Neural progenitor cell (in vitro differentiated cells): Measurements from ENCODE around the gene NPW. TPM values are rescaled to one million over a fixed set of nuclear protein-coding genes. Genes with fewer than 3 reads are reported as not detected.
A peak's percentile ranks its signal among the peaks of the same experiment; 100 is the strongest.

Experiments used
- DNase-seq: peaks from one replicate; pipeline ENCODE4 v3.0.0-alpha.2; 2016; ENCODE audit warnings: low spot score
- H2AFZ ChIP-seq: fragments of 200-600 bp; sonication (generic); replicated peaks from 2 replicates; pipeline ENCODE4 v1.6.1; 2016; ENCODE audit warnings: antibody characterized with exemption
- H3F3A ChIP-seq: fragments of 200-600 bp; sonication (generic); 2 replicates; pipeline ENCODE4 v1.6.1; 2016; ENCODE audit warnings: antibody characterized with exemption, low read depth
- H3K27ac ChIP-seq: fragments of 200-600 bp; sonication (generic); 2 replicates; pipeline ENCODE4 v1.5.1; 2016; ENCODE audit warnings: mild to moderate bottlenecking
- H3K27me3 ChIP-seq: fragments of 200-600 bp; sonication (generic); 2 replicates; pipeline ENCODE4 v1.6.1; 2016; ENCODE audit warnings: mild to moderate bottlenecking, moderate library complexity
- H3K36me3 ChIP-seq: fragments of 200-600 bp; sonication (generic); 2 replicates; pipeline ENCODE4 v1.5.1; 2016
- H3K4me1 ChIP-seq: fragments of 200-600 bp; sonication (generic); 2 replicates; pipeline ENCODE4 v1.6.1; 2016; ENCODE audit warnings: mixed run types
- H3K4me2 ChIP-seq: fragments of 200-600 bp; sonication (generic); 2 replicates; pipeline ENCODE4 v1.6.1; 2016
- H3K4me3 ChIP-seq: fragments of 200-600 bp; sonication (generic); 2 replicates; pipeline ENCODE4 v1.5.1; 2016
- H3K79me2 ChIP-seq: fragments of 200-600 bp; sonication (generic); 2 replicates; pipeline ENCODE4 v1.6.1; 2016; ENCODE audit warnings: low read depth
- H3K9ac ChIP-seq: fragments of 200-600 bp; sonication (generic); 2 replicates; pipeline ENCODE4 v1.6.1; 2016
- H3K9me3 ChIP-seq: fragments of 200-600 bp; sonication (generic); 2 replicates; pipeline ENCODE4 v1.5.1; 2016; ENCODE audit warnings: low read depth
- H4K20me1 ChIP-seq: fragments of 200-600 bp; sonication (generic); 2 replicates; pipeline ENCODE4 v1.6.1; 2016; ENCODE audit warnings: low read depth
- H3K27ac Mint-ChIP-seq: 3 replicates; pipeline ENCODE4 v1.8.0; 2021; ENCODE audit warnings: mixed read lengths
- H3K27me3 Mint-ChIP-seq: 2 replicates; pipeline ENCODE4 v1.8.0; 2022; ENCODE audit warnings: low read depth, mild to moderate bottlenecking, inconsistent platforms, moderate library complexity, mixed read lengths; ENCODE audit not compliant: insufficient read depth
- H3K36me3 Mint-ChIP-seq: 3 replicates; pipeline ENCODE4 v1.8.0; 2021; ENCODE audit warnings: mixed read lengths
- H3K4me1 Mint-ChIP-seq: 3 replicates; pipeline ENCODE4 v1.8.0; 2021; ENCODE audit warnings: mixed read lengths
- H3K4me3 Mint-ChIP-seq: 3 replicates; pipeline ENCODE4 v1.8.0; 2021; ENCODE audit warnings: mild to moderate bottlenecking, moderate library complexity, mixed read lengths
- H3K9me3 Mint-ChIP-seq: 3 replicates; pipeline ENCODE4 v1.8.0; 2020; ENCODE audit warnings: mixed read lengths
- EZH2 ChIP-seq: fragments of 200-600 bp; sonication (generic); IDR thresholded peaks from 2 replicates; pipeline ENCODE4 v1.6.1; 2017; ENCODE audit warnings: antibody characterized with exemption, mild to moderate bottlenecking, moderate library complexity
- EZH2phosphoT487 ChIP-seq: fragments of 200-600 bp; sonication (generic); IDR thresholded peaks from 2 replicates; pipeline ENCODE4 v1.6.1; 2017; ENCODE audit warnings: antibody characterized with exemption
- total RNA-seq: library from RNA; depleted of rRNA; stranded (reverse); fragments of >200 nt; gene quantifications from 2 replicates; pipeline ENCODE4 v1.2.3, GENCODE V29; 2015; ENCODE audit warnings: low replicate concordance
- TF ChIP-seq, protein P1 (sequence below): fragments of 200-600 bp; sonication (generic); IDR thresholded peaks from 2 replicates; pipeline ENCODE4 v1.5.1; 2017; ENCODE audit warnings: antibody characterized with exemption, mild to moderate bottlenecking

The NPW gene
- total RNA-seq, 1 donor from 2014 or later = not detected

DNA sequence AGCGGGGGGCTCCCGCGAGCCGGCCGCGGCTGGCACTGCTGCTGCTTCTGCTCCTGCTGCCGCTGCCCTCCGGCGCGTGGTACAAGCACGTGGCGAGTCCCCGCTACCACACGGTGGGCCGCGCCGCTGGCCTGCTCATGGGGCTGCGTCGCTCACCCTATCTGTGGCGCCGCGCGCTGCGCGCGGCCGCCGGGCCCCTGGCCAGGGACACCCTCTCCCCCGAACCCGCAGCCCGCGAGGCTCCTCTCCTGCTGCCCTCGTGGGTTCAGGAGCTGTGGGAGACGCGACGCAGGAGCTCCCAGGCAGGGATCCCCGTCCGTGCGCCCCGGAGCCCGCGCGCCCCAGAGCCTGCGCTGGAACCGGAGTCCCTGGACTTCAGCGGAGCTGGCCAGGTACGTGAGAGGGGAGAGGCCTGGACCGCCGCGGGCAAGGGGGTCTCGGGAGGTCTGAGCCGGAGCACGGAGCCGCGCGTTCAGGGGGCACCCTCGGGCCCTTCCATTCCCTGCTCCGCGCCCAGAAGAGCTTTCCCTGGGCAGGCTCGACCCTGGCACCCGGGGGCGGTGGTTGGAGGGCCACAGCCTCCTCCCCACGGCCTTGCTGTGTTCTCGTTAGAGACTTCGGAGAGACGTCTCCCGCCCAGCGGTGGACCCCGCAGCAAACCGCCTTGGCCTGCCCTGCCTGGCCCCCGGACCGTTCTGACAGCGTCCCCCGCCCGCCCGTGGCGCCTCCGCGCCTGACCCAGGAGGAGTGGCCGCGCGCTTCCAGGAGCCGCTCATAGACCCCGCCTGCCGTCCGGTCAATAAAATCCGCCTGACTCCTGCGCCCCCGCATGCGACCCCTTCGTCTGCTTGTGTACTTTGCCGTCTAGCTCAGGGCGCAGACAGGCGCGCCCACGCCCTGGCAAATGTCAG, 591 bp downstream of the NPW start:
- Mint-ChIP-seq H3K27ac (no peak overlapping the region), H3K9me3 (no peaks in the 10 kb centered on the region), H3K4me1 (peaks cover 16% of the 10 kb centered on the region), H3K27me3 (peaks cover 39% of the 10 kb centered on the region), H3K4me3 (peak overlapping the region; percentile 71), H3K36me3 (no peaks in the 10 kb centered on the region)
- Histone ChIP-seq H3K9ac (no peak overlapping the region), H3K36me3 (no peaks in the 10 kb centered on the region), H3K4me3 (peak overlapping the region; percentile 44), H3F3A (peaks cover 4% of the 10 kb centered on the region), H3K4me2 (peak overlapping the region; percentile 85), H3K79me2 (no peaks in the 10 kb centered on the region), H3K27ac (no peak overlapping the region), H3K4me1 (peaks cover 13% of the 10 kb centered on the region), H3K27me3 (peaks cover 90% of the 10 kb centered on the region), H2AFZ (peak overlapping the region; percentile 94), H4K20me1 (no peaks in the 10 kb centered on the region), H3K9me3 (no peaks in the 10 kb centered on the region)
- TF ChIP-seq EZH2phosphoT487 (peak; percentile 89), EZH2 (peak; percentile 91)
- TF ChIP-seq, protein P1, sequence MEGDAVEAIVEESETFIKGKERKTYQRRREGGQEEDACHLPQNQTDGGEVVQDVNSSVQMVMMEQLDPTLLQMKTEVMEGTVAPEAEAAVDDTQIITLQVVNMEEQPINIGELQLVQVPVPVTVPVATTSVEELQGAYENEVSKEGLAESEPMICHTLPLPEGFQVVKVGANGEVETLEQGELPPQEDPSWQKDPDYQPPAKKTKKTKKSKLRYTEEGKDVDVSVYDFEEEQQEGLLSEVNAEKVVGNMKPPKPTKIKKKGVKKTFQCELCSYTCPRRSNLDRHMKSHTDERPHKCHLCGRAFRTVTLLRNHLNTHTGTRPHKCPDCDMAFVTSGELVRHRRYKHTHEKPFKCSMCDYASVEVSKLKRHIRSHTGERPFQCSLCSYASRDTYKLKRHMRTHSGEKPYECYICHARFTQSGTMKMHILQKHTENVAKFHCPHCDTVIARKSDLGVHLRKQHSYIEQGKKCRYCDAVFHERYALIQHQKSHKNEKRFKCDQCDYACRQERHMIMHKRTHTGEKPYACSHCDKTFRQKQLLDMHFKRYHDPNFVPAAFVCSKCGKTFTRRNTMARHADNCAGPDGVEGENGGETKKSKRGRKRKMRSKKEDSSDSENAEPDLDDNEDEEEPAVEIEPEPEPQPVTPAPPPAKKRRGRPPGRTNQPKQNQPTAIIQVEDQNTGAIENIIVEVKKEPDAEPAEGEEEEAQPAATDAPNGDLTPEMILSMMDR = no peak
- DNase-seq = peak; percentile 70

DNA sequence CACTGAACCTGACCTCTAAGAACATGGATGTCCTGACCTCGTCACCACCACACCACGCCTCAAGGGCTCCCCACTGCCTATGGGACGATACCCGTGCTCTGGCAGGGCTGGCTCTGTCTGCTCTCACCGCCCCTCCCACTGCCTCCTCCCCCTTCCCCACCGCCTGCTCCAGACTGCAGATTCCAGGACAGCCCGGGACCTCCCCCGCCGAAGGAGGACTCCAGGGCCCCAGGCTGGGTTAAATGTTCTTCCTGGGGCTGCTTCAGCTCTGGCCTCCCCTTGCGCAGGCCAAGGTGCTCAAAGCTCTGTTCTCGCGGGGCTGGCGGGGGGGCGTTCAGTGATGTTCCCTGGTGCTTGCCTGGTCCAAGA, 3.1 kb downstream of the NPW start:
- no peaks in the 10 kb centered on the region for H3K36me3 Mint-ChIP-seq
- H3K4me1 Mint-ChIP-seq = peaks cover 22% of the 10 kb centered on the region
- peak overlapping the region; percentile 45 for H3K4me3 ChIP-seq
- H3K4me1 ChIP-seq = peaks cover 19% of the 10 kb centered on the region
- H3K4me2 ChIP-seq = peak overlapping the region; percentile 85
- no peaks in the 10 kb centered on the region for H3K9me3 ChIP-seq
- no peak overlapping the region for H3K27ac ChIP-seq
- H3K36me3 ChIP-seq = no peaks in the 10 kb centered on the region
- no peak overlapping the region for H3K9ac ChIP-seq
- H4K20me1 ChIP-seq = no peaks in the 10 kb centered on the region
- H3K27me3 Mint-ChIP-seq = peaks cover 42% of the 10 kb centered on the region
- H3K4me3 Mint-ChIP-seq = peak overlapping the region; percentile 80
- peak overlapping the region; percentile 83 for H2AFZ ChIP-seq
- TF ChIP-seq EZH2phosphoT487 (no peak), EZH2 (no peak)
- TF ChIP-seq, protein P1 = no peak
- DNase-seq = peak; percentile 74
- no peak overlapping the region for H3K27ac Mint-ChIP-seq
- H3K9me3 Mint-ChIP-seq = no peaks in the 10 kb centered on the region
- H3F3A ChIP-seq = peaks cover 17% of the 10 kb centered on the region
- no peaks in the 10 kb centered on the region for H3K79me2 ChIP-seq
- H3K27me3 ChIP-seq = peaks cover 97% of the 10 kb centered on the region

- Mint-ChIP-seq H3K9me3 (no peaks in the 10 kb centered on the region), H3K4me3 (peak overlapping the region; percentile 84), H3K36me3 (no peaks in the 10 kb centered on the region), H3K27me3 (peaks cover 40% of the 10 kb centered on the region), H3K27ac (peak overlapping the region; percentile 96), H3K4me1 (peaks cover 22% of the 10 kb centered on the region)
- peak; percentile 34 for TF ChIP-seq EZH2
- TF ChIP-seq, protein P1 = peak; percentile 92
- no peak for TF ChIP-seq EZH2phosphoT487
- Histone ChIP-seq H3K9ac (no peak overlapping the region), H3K79me2 (no peaks in the 10 kb centered on the region), H3K9me3 (no peaks in the 10 kb centered on the region), H3K4me2 (peak overlapping the region; percentile 85), H3K36me3 (no peaks in the 10 kb centered on the region), H3K4me3 (peak overlapping the region; percentile 45), H2AFZ (peak overlapping the region; percentile 93), H3K27me3 (peaks cover 97% of the 10 kb centered on the region), H4K20me1 (peaks cover 4% of the 10 kb centered on the region), H3K4me1 (peaks cover 19% of the 10 kb centered on the region), H3F3A (peaks cover 17% of the 10 kb centered on the region), H3K27ac (no peak overlapping the region)
- peak; percentile 93 for DNase-seq
These were observed 3.8 kb downstream of the NPW start for GRCh38 chr16:2023092-2024031.
